ACHN (cell line): ENCODE data around the gene ANGEL2.

Experiments used
- DNase-seq: peaks from one replicate; pipeline ENCODE4 v3.0.0-alpha.2; 2015
- in situ Hi-C: cut with HindIII; loops from 2 replicates; pipeline ENCODE4 v1.10.0; 2017; ENCODE audit warnings: low sequenced_read_pairs, low pct_ligation_motif_present, low pct_unique_long_range_greater_than_20kb

ANGEL2 gene

DNA sequence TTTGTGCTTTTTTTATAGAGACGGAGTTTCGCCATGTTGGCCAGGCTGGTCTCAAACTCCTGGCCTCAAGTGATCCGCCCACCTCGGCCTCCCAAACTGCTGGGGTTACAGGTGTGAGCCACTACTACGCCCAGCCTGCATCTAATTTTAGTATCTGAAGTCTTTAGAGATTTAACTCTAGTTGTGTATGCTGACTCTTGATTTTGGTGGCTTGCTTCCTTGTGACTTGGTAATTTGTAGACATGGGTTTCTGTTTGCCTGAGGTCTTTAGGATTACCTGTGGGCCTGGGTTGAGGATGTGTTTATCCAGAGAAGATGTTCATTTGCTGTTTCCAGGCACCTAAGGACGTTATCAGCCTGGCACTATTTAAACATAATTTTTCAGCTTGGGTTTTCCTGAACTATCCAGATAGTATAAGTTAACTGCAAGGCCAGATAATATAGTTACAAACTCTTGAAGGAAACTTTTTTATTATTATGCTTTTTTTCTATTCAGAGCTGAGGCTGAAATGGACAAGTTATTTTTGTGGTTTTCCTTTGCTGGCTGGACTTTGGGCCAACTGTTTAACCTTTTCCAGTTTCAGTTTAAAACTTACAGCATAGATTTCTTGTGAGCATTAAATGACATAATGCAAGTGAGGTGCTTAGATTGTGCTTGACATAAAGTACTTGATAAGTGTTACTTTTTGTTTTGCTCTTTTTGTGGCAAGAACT is 72.8 kb downstream of the ANGEL2 start:
- DNase-seq = no peak

More for the DNA sequence above, 72.8 kb downstream of the ANGEL2 start:
- in situ Hi-C loops = no loop called here
